ENCODE measurements around the gene TNFSF18. TPM values are rescaled to one million over a fixed set of nuclear protein-coding genes. Genes with fewer than 3 reads are reported as not detected.

Gene TNFSF18
- polyA plus RNA-seq, 2 of the 4 experiments (the other 2 are of a cell fraction), result not detected

GRCh38 chr1:173015629-173016028 is 35.1 kb downstream of the TNFSF18 start:
- ChIA-PET POLR2A (no interaction called here), CTCF (no interaction called here)
- FAIRE-seq, result no peak
- H3K9me3 ChIP-seq, result no peaks in the 10 kb centered on the region
- WGBS (ENCODE audit: missing lambda C conversion rate), result 89% methylated on average over 1 of the region's 1 CpG
- TF ChIP-seq PBX3 (IDR thresholded peaks at IDR 0.05), result no peak
- TF ChIP-seq TP53 (CRISPR knock-in tag; IDR thresholded peaks at IDR 0.05), result no peak
- no peak for TF ChIP-seq JUN (IDR thresholded peaks at IDR 0.05)
- no peak for TF ChIP-seq HOXB5 (CRISPR knock-in tag; IDR thresholded peaks at IDR 0.05)
- no peak for TF ChIP-seq RARB (CRISPR knock-in tag; IDR thresholded peaks at IDR 0.05)
- no peak for TF ChIP-seq CBX8 (IDR thresholded peaks at IDR 0.05)
- TF ChIP-seq CHD4 (IDR thresholded peaks at IDR 0.05; ENCODE audit: borderline replicate concordance), result no peak
- TF ChIP-seq POLR2AphosphoS2 (conservative IDR thresholded peaks at IDR 0.05; ENCODE audit: low read length), result no peak
- TF ChIP-seq CHD2 (IDR thresholded peaks at IDR 0.05; ENCODE audit: low read length, partially characterized antibody), result no peak
- no peak for TF ChIP-seq USF2 (IDR thresholded peaks at IDR 0.05)
- no peak for TF ChIP-seq EHF (CRISPR knock-in tag; IDR thresholded peaks at IDR 0.05)
- no peak for TF ChIP-seq ZNF302 (CRISPR knock-in tag; IDR thresholded peaks at IDR 0.05)
- TF ChIP-seq KDM5A (IDR thresholded peaks at IDR 0.05), result no peak
- TF ChIP-seq ELK1 (IDR thresholded peaks at IDR 0.05; ENCODE audit: low read depth, low read length), result no peak
- TF ChIP-seq ZC3H11A (IDR thresholded peaks at IDR 0.05), result no peak
- TF ChIP-seq FOXS1 (CRISPR knock-in tag; IDR thresholded peaks at IDR 0.05), result no peak
- DNase-seq (ENCODE audit: low read depth in 1 of 2, low spot score in 1 of 2), result no peak
- H3K4me3 ChIP-seq, result no peak overlapping the region
- H3K27ac ChIP-seq, result no peak overlapping the region
- no peaks in the 10 kb centered on the region for H3K4me1 ChIP-seq
- no peak overlapping the region for H3K4me2 ChIP-seq
- ATAC-seq, result no peak

- Histone ChIP-seq H3K4me2 (no peak overlapping the region), H3K27ac (no peak overlapping the region), H3K9me3 (no peaks in the 10 kb centered on the region), H3K4me1 (no peaks in the 10 kb centered on the region), H3K4me3 (no peak overlapping the region)
- ChIA-PET CTCF (no interaction called here), POLR2A (no interaction called here)
- DNase-seq (ENCODE audit: low read depth in 1 of 2, low spot score in 1 of 2) (no peak), FAIRE-seq (no peak), ATAC-seq (no peak)
- TF ChIP-seq RFX5 (IDR thresholded peaks at IDR 0.05) (no peak), RAD21 (conservative IDR thresholded peaks at IDR 0.05 in 1 of 2, IDR thresholded peaks at IDR 0.05 in 1 of 2) (no peak), ATOH8 (CRISPR knock-in tag; IDR thresholded peaks at IDR 0.05; ENCODE audit: low read depth) (no peak), BHLHE40 (IDR thresholded peaks at IDR 0.05; ENCODE audit: low read depth, low read length) (no peak), ZC3H11A (IDR thresholded peaks at IDR 0.05) (no peak), CHD2 (IDR thresholded peaks at IDR 0.05; ENCODE audit: low read length, partially characterized antibody) (no peak), ZNF302 (CRISPR knock-in tag; IDR thresholded peaks at IDR 0.05) (no peak), MAFK (IDR thresholded peaks at IDR 0.05; ENCODE audit: partially characterized antibody) (no peak)
- WGBS (ENCODE audit: missing lambda C conversion rate), result 92% methylated on average over 1 of the region's 1 CpG
Observed at GRCh38 chr1:173014160-173014559, 36.6 kb downstream of the TNFSF18 start.

GRCh38 chr1:173012126-173012525 is 38.6 kb downstream of the TNFSF18 start:
- ATAC-seq (no peak), DNase-seq (ENCODE audit: low read depth in 1 of 2, low spot score in 1 of 2) (no peak), FAIRE-seq (no peak)
- ChIA-PET POLR2A (no interaction called here), CTCF (no interaction called here)
- H3K4me1 ChIP-seq, result no peaks in the 10 kb centered on the region
- 92% methylated on average over 1 of the region's 1 CpG for WGBS (ENCODE audit: missing lambda C conversion rate)
- no peaks in the 10 kb centered on the region for H3K9me3 ChIP-seq
- H3K4me3 ChIP-seq, result no peak overlapping the region
- H3K27ac ChIP-seq, result no peak overlapping the region
- no peak overlapping the region for H3K4me2 ChIP-seq
- TF ChIP-seq RAD21 (conservative IDR thresholded peaks at IDR 0.05 in 1 of 2, IDR thresholded peaks at IDR 0.05 in 1 of 2) (no peak), EP300 (IDR thresholded peaks at IDR 0.05) (no peak), JUNB (IDR thresholded peaks at IDR 0.05) (no peak), HDAC2 (IDR thresholded peaks at IDR 0.05) (no peak)

Measured in A549 (cell line).